ENCODE results near the gene FBXO31. TPM values are rescaled to one million over a fixed set of nuclear protein-coding genes. Genes with fewer than 3 reads are reported as not detected.
A peak's percentile ranks its signal among the peaks of the same experiment; 100 is the strongest.
"Not testable (repeated sequence)": the region's sequence is repeated elsewhere in the genome, so short reads cannot be mapped to it uniquely, and the experiment has no call there.

FBXO31 gene
- total and polyA plus RNA-seq, 10 of the 15 experiments (the other 5 are each of a cell fraction or from before 2014, with no cell fraction given), result 0.19 to 33.1 (median 10.3) TPM

DNA sequence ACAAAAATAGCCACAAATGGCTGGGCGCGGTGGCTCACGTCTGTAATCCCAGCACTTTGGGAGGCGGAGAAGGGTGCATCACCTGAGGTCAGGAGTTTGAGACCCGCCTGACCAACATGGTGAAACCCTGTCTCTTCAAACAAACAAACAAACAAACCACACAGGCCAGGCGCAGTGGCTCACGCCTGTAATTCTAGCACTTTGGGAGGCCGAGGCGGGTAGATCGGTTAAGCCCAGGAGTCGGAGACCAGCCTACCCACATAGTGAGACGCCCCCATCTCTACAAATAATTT is 1.2 kb upstream of the FBXO31 start:
- H3K79me2 ChIP-seq (ENCODE audit: control insufficient read depth, insufficient read depth, low read length), result peaks cover 32% of the 10 kb centered on the region
- RAD21 ChIA-PET (ENCODE audit: unreplicated experiment), result interaction anchor here (2.4 kb wide), 1 partner anchor 67 kb away, joined by 16 read pairs; the partner anchor contains the start of gene C16orf95
- H3K9ac ChIP-seq (ENCODE audit: control insufficient read depth, insufficient read depth, low read length), result not testable (repeated sequence)

More for the DNA sequence above, 1.2 kb upstream of the FBXO31 start:
- H3K4me1 ChIP-seq (ENCODE audit: control insufficient read depth, insufficient read depth, low read length), result peaks cover 15% of the 10 kb centered on the region
- DNase-seq (ENCODE audit: low read depth, low spot score); H3K27ac ChIP-seq (ENCODE audit: control insufficient read depth, insufficient read depth); H3K9me3 ChIP-seq (replicated peaks; ENCODE audit: control insufficient read depth, insufficient read depth, low read length); BruUV-seq (replicated peaks); ATAC-seq; H3K36me3 ChIP-seq (ENCODE audit: control insufficient read depth in 2 of 2, insufficient read depth in 2 of 2, low read length in 1 of 2); H4K20me1 ChIP-seq (ENCODE audit: control insufficient read depth, insufficient read depth); FAIRE-seq; H3K27me3 ChIP-seq (replicated peaks in 1 of 2; ENCODE audit: control insufficient read depth in 2 of 2, insufficient read depth in 2 of 2, low read length in 1 of 2): not testable (repeated sequence)
- in situ Hi-C loops (cut with MboI) (loop anchor here (10.0 kb wide), 1 partner anchor 480 kb away; the partner anchor contains the start of gene SLC7A5), intact Hi-C loops (cut with micrococcal nuclease; ENCODE audit: unreplicated experiment) (loop anchor here (10.0 kb wide), 1 partner anchor 1070 kb away; the partner anchor contains the start of gene ZFPM1)
- ChIA-PET SMC1A (ENCODE audit: uncharacterized antibody, unreplicated experiment) (interaction anchor here (2.1 kb wide), 1 partner anchor 10 kb away, joined by 10 read pairs; no protein-coding TSS in a partner anchor), POLR2A (interaction anchor here (1.6 to 4.5 kb wide), 3 partner anchors 10 to 381 kb away, joined by 5 to 36 read pairs (median 19); partner anchors contain the start of genes C16orf95, KLHDC4 and MAP1LC3B), CTCF (interaction anchor here (1.4 to 4.8 kb wide), 4 partner anchors 9 to 68 kb away, joined by 3 to 40 read pairs (median 5); partner anchors contain the start of gene C16orf95)
- 68% methylated on average over 12 of the region's 12 CpGs for WGBS (ENCODE audit: insufficient coverage, insufficient replicate concordance, low lambda C conversion rate, missing lambda C conversion rate)
- peak overlapping the region; percentile 81 for H2AFZ ChIP-seq (ENCODE audit: control insufficient read depth, low read depth, low read length)
- TF ChIP-seq, protein P1, sequence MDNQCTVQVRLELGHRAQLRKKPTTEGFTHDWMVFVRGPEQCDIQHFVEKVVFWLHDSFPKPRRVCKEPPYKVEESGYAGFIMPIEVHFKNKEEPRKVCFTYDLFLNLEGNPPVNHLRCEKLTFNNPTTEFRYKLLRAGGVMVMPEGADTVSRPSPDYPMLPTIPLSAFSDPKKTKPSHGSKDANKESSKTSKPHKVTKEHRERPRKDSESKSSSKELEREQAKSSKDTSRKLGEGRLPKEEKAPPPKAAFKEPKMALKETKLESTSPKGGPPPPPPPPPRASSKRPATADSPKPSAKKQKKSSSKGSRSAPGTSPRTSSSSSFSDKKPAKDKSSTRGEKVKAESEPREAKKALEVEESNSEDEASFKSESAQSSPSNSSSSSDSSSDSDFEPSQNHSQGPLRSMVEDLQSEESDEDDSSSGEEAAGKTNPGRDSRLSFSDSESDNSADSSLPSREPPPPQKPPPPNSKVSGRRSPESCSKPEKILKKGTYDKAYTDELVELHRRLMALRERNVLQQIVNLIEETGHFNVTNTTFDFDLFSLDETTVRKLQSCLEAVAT (IDR thresholded peaks at IDR 0.05), result peak; percentile 87
- peak; percentile 26; the same call in 1 of the 2 replicates for TF ChIP-seq FOXK2 (IDR thresholded peaks at IDR 0.05)
- H3K4me3 ChIP-seq, result peak overlapping the region; percentile 79; the same call in 1 of the 2 replicates
- peak overlapping the region; percentile 63 for H3K4me2 ChIP-seq (ENCODE audit: control insufficient read depth, insufficient read depth)
